Endothelial cell (in vitro differentiated cells): ENCODE data around the gene PHF21A. TPM values are rescaled to one million over a fixed set of nuclear protein-coding genes. Genes with fewer than 3 reads are reported as not detected.

Experiments used
- DNase-seq: peaks from one replicate; pipeline ENCODE4 v3.0.0; 2021; ENCODE audit warnings: low spot score
- H3K27ac Mint-ChIP-seq: one replicate; pipeline ENCODE4 v1.8.0; 2021; ENCODE audit warnings: mixed read lengths, inconsistent platforms; ENCODE audit not compliant: unreplicated experiment
- H3K27me3 Mint-ChIP-seq: one replicate; pipeline ENCODE4 v1.8.0; 2021; ENCODE audit warnings: mild to moderate bottlenecking, moderate library complexity, mixed read lengths, inconsistent platforms; ENCODE audit not compliant: unreplicated experiment
- H3K36me3 Mint-ChIP-seq: one replicate; pipeline ENCODE4 v1.8.0; 2021; ENCODE audit warnings: mild to moderate bottlenecking, low read depth, mixed read lengths, inconsistent platforms; ENCODE audit not compliant: unreplicated experiment
- H3K4me1 Mint-ChIP-seq: one replicate; pipeline ENCODE4 v1.8.0; 2021; ENCODE audit warnings: mild to moderate bottlenecking, mixed read lengths, inconsistent platforms; ENCODE audit not compliant: unreplicated experiment
- H3K4me3 Mint-ChIP-seq: one replicate; pipeline ENCODE4 v1.8.0; 2021; ENCODE audit warnings: mild to moderate bottlenecking, mixed read lengths, inconsistent platforms; ENCODE audit not compliant: unreplicated experiment
- H3K9me3 Mint-ChIP-seq: one replicate; pipeline ENCODE4 v1.8.0; 2021; ENCODE audit warnings: mixed read lengths, inconsistent platforms; ENCODE audit not compliant: unreplicated experiment
- CTCF ChIP-seq: fragments of 200-600 bp; sonication (generic); IDR thresholded peaks from one replicate; pipeline ENCODE4 v1.5.0; 2021; ENCODE audit warnings: antibody characterized with exemption; ENCODE audit not compliant: unreplicated experiment
- total RNA-seq: library from RNA; stranded (reverse); fragmentation: NEBNext Ultra II Directional; extraction: Animal tissue kit (Norgen Biotek cat#: 25700); gene quantifications from one replicate; pipeline ENCODE4 v1.2.1, GENCODE V29; 2021; ENCODE audit not compliant: unreplicated experiment

The PHF21A gene
- total RNA-seq, 1 donor from 2014 or later = 52.8 TPM

- H3K27me3 Mint-ChIP-seq = no peaks in the 10 kb centered on the region
- H3K36me3 Mint-ChIP-seq = no peaks in the 10 kb centered on the region
- no peak overlapping the region for H3K27ac Mint-ChIP-seq
- H3K4me3 Mint-ChIP-seq = no peak overlapping the region
- no peaks in the 10 kb centered on the region for H3K9me3 Mint-ChIP-seq
- peaks cover 13% of the 10 kb centered on the region for H3K4me1 Mint-ChIP-seq
- DNase-seq = no peak
- no peak for TF ChIP-seq CTCF
Measured at GRCh38 chr11:46047520-46047919, 73.7 kb downstream of the PHF21A start.

- H3K27ac Mint-ChIP-seq = no peak overlapping the region
- no peaks in the 10 kb centered on the region for H3K36me3 Mint-ChIP-seq
- no peak for TF ChIP-seq CTCF
- peaks cover under 1% of the 10 kb centered on the region for H3K27me3 Mint-ChIP-seq
- H3K4me3 Mint-ChIP-seq = no peak overlapping the region
- H3K4me1 Mint-ChIP-seq = peaks cover 9% of the 10 kb centered on the region
- DNase-seq = no peak
- H3K9me3 Mint-ChIP-seq = no peaks in the 10 kb centered on the region
Measured at GRCh38 chr11:46045811-46046210, 75.4 kb downstream of the PHF21A start.

GRCh38 chr11:46044601-46045000 lies 76.7 kb downstream of the PHF21A start:
- Mint-ChIP-seq H3K36me3 (no peaks in the 10 kb centered on the region), H3K4me3 (no peak overlapping the region), H3K4me1 (peaks cover 9% of the 10 kb centered on the region), H3K27ac (no peak overlapping the region), H3K27me3 (peaks cover 2% of the 10 kb centered on the region), H3K9me3 (no peaks in the 10 kb centered on the region)
- DNase-seq = no peak
- TF ChIP-seq CTCF = no peak

DNA sequence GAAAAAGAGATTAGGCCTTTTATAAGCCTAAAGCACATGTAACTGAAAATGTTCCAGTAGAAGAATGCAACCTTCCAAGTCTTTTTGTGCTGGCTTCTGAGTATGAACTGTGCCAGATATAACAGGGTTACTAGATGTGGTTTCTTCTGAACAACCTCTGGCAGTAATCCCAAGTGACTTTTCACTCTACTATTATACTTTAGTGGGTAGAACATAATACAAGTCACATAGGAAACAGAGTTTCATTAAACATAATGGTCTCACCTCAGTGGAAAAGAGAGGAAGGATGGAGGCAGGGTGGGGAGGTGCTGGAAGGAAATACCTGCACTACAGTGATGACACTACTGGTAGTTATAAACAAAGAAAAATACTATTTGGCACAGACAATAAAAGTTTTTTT lies 81.3 kb downstream of the PHF21A start:
- Mint-ChIP-seq H3K27ac (no peak overlapping the region), H3K27me3 (peaks cover 2% of the 10 kb centered on the region), H3K4me1 (peaks cover 9% of the 10 kb centered on the region), H3K36me3 (no peaks in the 10 kb centered on the region), H3K4me3 (no peak overlapping the region), H3K9me3 (no peaks in the 10 kb centered on the region)
- no peak for DNase-seq
- TF ChIP-seq CTCF = no peak

DNA sequence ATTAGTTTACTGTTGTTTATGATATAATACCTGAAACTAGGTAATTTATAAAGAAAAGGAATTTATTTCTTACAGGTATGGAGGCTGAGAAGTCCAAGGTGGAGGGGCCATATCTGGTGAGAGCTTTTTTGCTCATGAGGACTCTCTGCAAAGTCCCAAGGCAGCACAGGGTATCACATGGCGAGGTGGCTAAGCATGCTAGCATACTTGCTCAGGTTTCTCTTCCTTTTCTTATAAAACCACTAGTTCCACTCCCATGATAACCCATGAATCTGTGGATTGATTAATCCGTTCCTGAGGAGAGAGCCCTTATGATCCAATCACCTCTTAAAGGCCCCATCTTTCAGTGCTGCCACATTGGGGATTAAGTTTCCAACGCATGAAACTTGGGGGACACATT lies 82.7 kb downstream of the PHF21A start:
- Mint-ChIP-seq H3K9me3 (no peaks in the 10 kb centered on the region), H3K27me3 (peaks cover 2% of the 10 kb centered on the region), H3K4me1 (peaks cover 9% of the 10 kb centered on the region), H3K36me3 (no peaks in the 10 kb centered on the region), H3K27ac (no peak overlapping the region), H3K4me3 (no peak overlapping the region)
- DNase-seq = no peak
- TF ChIP-seq CTCF = no peak
